ENCODE data around the gene NPY2R.
A peak's percentile ranks its signal among the peaks of the same experiment; 100 is the strongest.

Gene NPY2R

GRCh38 chr4:155208258-155209054, at the start of gene NPY2R:
Gene NPY2R (plus strand): TSS chr4:155208636. CDS start chr4:155213940, 5,304 bp downstream.
- no peak for DNase-seq (ENCODE audit: low spot score)

GRCh38 chr4:155161357-155161756, 47.1 kb upstream of the NPY2R start:
- peak; percentile 54 for DNase-seq (ENCODE audit: low spot score)

DNA sequence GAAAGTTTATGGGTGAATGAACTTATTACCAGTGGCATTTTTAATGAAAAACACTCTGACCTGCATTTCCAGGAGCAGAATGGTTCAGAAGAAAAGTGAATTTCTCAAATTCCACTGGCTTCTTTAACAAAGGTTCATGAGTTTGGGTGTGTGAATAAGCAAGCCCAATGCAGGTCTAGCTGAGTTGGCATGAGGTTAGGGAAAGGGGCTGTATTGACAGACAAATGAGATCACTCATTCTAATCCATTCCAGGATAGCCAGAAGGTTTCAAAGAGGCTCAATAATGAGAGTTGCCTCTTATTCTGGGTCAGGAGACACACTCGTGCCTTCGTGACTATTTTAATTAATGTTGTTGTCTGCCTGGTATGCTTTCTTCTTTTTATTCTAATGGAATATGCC, 43.7 kb upstream of the NPY2R start:
- DNase-seq (ENCODE audit: low spot score), result no peak

DNA sequence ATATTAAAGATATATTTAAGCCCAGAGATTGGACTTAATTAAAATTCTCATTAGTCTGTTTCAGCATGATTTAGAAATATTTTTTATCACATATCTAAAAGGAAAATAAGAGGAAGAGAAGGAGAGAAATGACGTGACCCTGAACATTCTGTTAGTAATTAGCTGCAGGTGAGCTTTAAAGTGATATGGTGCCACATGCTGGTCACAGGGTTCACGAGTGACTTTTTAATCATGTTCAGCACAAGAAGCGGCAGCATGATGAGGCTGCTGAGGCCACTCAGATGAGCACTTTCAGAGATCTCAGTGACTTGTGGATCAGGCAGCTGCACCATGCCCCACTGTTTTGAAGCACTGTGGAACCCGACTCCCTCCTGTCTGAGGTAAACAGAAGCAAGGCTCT, 37.9 kb upstream of the NPY2R start:
- no peak for DNase-seq (ENCODE audit: low spot score)

DNA sequence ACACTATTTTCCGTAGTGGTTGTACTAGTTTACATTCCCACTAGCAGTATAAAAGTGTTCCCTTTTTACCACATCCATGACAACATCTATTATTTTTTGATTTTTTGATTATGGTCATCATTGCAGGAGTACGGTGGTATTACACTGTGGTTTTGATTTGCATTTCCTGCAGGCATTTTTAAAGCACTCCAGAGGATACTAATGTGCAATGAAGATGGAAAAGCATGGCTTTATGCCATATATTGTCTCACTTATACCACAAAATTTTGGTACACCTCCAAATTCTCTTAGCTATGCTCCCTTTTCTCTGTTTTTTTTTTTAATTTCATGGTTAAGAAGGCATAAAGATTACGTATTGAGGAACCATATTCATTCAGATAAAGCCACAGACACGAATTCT, 35.1 kb upstream of the NPY2R start:
- no peak for DNase-seq (ENCODE audit: low spot score)

GRCh38 chr4:155174668-155175067, 33.8 kb upstream of the NPY2R start:
- no peak for DNase-seq (ENCODE audit: low spot score)

DNA sequence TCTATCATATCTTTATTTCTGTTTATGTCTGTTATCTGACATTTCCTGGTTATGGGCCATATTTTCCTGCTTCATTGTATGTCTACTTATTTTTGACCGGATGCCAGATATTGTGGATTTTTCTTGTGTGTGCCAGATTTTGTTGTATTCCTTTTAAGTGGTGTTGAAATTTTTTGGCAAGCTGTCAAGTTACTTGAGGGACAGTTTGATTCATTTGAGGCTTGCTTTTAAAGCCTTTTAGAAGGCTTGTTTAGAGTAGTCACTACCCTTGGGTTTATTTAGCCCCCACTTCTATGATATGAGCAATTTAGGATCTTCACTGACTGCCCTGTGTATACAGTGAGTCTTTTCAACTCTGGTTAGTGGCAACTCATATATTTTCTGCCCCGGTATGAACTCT, 29.2 kb upstream of the NPY2R start:
- no peak for DNase-seq (ENCODE audit: low spot score)

DNA sequence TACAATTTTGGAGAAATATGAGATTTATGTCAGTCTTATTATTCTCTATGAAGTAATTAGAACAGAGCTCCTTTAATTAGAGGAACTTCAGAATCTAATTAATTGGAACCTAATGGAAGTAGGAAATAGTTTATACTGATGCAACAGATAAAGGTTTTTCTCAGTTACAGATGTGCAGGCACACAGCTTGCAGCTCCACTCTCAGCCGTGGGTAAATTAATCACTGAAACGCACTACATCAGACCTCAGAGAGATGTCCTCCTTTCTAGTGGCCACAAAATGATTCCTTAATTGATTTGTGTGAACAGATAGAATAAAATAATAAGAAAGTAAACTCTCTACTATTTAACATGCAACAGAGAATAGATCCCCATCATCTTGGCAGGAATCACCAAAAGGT, 21.5 kb upstream of the NPY2R start:
- no peak for DNase-seq (ENCODE audit: low spot score)

GRCh38 chr4:155187989-155188388, 20.4 kb upstream of the NPY2R start:
- no peak for DNase-seq (ENCODE audit: low spot score)

DNA sequence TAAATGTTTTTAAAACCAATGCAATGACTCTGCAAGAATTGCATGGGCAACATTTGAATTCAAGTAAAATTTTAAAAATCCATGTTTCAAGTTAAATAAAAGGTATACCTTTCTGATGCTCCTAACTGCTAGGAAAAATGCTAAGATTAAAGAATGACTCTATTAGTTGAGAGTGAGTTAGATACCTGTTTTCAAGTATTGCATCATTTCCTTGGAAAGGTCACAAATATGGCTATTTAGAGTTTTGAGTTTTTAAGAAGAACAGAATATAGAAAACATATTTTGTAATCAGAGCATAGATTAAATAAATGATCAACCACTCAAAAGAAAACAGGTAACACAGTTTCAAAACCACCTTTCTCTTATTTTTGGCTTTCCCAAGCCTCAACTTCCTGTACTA, 18.3 kb upstream of the NPY2R start:
- DNase-seq (ENCODE audit: low spot score), result no peak

DNA sequence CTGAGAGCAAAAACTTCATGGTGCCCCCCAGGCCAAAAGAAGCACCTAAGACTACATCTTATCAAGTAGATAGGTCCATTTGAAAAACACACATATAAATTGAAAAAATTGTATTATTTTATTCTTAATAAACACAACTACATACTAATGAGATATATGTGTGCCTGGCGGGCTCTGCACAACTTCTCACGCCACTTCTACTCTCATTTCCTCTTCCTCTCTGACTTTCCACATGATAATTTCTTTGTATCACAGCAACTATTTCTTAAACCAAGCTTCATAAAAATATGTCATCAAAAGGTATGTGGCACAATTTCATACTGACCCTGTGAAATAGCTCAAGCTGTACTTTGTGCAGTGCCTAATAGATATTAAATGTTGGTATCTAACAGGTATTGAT, 10.7 kb upstream of the NPY2R start:
- no peak for DNase-seq (ENCODE audit: low spot score)

GRCh38 chr4:155207534-155208257, 740 bp upstream of the NPY2R start:
- DNase-seq (ENCODE audit: low spot score), result peak; percentile 5

DNA sequence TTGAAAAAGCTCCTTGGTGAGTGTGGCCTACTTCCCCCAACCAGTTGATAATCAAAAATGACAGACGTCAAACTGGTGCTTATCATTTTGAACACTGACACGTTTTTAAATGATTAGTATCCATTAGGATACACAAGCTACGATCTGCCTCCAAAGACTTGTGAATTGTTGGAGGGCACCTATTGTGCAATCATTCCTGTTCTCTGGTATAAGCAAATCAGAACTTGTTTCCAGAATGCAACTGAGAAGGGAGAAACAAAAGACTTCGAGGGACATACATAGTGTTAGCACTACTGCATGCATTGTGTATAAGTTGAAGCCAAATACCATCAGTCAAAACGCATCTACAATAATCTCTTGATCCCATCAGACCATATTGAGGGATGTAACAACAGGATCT, 11.6 kb downstream of the NPY2R start:
- DNase-seq (ENCODE audit: low spot score), result no peak

DNA sequence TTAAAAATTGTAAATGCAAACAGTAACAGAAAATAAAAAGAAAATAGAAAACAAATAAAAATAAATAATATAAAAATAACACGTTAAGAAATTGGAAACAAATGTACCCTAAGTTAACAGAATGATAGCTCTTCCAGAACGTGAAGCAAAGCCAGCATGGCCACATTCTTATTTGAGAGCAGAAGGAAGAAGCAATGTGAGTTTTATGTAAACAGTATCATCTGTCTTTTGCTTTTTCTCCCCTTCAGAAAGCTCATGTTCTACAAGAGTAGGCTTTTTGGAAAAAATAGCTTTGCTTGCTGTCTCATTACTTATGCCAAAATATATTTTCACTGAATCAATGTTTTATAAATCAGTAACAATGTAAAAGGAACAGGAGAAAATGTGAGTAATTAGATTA, 18.7 kb downstream of the NPY2R start:
- no peak for DNase-seq (ENCODE audit: low spot score)

DNA sequence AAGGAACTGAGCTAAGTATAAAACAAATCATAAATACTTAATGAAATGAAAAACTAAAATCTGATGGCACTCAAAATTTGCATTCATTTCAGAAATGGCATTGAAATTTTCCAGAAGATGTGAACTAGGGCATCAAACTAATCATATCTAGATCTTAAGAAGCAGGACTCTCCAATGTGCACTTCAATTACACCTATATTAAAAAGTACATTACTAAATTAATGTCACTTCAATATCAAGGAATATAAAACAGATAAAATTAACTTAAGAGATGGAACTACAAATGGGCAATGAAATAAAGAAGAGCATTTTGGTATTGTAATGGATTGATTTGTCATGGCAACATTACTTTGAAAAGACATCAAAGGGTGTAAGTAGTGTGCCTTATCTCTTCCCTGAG, 20.3 kb downstream of the NPY2R start:
- no peak for DNase-seq (ENCODE audit: low spot score)

GRCh38 chr4:155232432-155232831, 24.0 kb downstream of the NPY2R start:
- no peak for DNase-seq (ENCODE audit: low spot score)

- no peak for DNase-seq (ENCODE audit: low spot score)
Measured at GRCh38 chr4:155234206-155234605, 25.8 kb downstream of the NPY2R start.

GRCh38 chr4:155237567-155237966, 29.1 kb downstream of the NPY2R start:
- DNase-seq (ENCODE audit: low spot score), result no peak

- no peak for DNase-seq (ENCODE audit: low spot score)
Measured at GRCh38 chr4:155241225-155241624, 32.8 kb downstream of the NPY2R start.

DNA sequence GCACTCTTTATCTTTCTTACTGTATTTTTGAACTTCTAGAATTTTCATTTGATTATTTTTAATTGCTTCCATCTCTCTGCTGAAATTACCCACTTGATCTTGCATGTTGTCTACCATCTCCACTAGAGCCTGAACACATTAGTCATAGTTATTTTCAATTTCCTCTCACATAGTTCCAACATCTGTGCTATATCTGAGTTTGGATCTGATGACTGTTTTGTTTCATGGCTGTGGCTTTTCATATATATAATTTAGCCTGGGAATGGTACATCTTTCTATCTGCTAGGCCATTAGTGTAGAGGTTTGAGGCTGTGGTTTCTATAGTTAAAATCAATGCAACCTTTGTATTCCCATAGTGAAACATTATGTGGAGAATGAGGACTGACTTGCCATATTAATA, 33.2 kb downstream of the NPY2R start:
- no peak for DNase-seq (ENCODE audit: low spot score)

DNA sequence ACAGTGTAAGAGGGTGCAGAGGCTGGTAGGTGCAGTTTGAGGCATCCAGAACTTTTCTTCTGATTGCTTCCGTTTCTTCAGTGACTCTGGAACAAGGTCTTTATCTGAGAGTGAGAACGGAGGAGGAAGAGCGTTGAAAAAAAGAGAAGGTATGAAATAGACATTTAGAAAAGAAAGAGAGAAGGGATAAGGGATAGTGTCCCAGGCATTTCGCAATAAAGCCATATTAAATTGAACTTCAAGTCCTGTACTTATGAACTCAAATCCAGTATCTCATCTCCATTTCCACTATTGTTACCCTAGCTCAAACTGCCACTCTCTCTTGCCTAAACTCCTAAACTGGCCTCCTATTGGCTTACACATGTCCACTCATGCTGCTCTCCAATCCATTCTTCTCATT, 36.7 kb downstream of the NPY2R start:
- DNase-seq (ENCODE audit: low spot score), result no peak

DNA sequence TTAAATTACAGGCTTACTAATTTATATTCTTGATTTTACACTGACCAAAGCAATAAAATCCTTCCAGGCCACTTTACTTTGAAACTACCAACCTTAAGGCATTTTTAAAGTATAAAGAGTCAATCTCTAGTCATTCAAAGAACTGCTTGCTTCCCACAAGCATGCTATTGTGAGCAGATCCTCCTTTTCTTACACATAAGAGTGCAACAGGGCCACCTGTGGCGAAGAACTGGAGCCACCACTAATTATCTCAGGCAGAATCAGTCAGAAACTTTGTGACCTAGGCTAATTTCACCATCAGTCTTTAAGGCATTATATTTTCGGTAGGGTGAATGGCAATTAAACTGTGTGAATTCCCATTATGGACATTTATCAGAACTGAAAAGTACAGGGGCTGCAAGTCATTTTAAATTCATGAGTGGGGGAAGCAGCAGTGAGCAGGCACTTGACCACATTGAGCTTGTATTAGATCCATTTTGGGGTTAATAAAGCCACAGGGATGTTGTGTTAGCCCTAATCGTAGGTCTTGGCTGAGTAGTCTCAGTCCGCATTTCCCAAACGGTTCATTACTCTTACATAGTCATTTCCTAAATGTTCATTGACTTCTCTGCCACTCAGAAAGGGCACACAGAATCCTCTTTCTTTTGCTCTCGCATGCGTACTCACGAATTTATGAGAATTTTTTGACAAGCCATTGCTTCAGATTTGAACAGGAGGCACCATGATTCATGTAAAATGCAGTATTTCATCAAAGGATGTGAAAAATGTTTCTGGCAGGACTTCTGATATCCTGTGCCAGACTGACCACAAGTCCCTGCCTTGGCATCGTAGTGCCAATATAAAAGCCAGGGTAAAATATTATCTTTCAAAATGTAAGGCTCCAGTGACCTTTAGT, 39.8 kb downstream of the NPY2R start:
- DNase-seq (ENCODE audit: low spot score), result no peak
